Measurements from ENCODE around the gene SIN3A.
A peak's percentile ranks its signal among the peaks of the same experiment; 100 is the strongest.
"Not testable (repeated sequence)": the region's sequence is repeated elsewhere in the genome, so short reads cannot be mapped to it uniquely, and the experiment has no call there.

SIN3A gene

DNA sequence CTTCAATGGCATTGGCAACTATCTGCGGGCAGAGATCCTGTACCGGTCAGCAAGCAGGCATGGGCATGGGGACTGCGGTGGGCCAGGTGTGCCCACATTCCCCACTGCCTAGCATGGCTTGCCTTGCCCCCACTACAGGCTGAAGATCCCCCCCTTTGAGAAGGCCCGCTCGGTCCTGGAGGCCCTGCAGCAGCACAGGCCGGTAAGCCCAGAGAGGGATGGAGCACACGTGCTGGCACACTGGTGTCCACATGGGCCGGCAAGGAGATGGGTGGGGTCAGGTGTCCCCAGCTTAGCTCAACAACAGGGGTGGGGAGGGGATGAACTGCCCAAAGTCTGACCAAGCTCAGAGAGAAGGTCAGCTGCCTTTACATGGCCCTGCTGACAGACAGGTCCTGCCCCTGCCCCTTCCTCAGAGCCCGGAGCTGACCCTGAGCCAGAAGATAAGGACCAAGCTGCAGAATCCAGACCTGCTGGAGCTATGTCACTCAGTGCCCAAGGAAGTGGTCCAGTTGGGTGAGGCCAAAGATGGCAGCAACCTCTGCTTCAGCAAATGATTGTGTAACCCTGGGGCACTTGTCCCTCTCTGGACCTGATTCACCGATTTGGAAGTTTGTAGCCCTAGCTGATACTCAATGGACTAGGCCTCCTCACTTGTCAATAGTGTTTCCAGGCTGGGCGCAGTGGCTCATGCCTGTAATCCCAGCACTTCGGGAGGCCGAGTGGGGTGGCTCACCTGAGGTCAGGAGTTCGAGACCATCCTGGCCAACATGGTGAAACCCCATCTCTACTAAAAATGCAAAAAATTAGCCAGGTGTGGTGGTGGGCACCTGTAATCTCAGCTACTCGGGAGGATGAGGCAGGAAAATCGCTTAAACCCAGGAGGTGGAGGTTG is 99.1 kb downstream of the SIN3A start:
- no peak for DNase-seq

DNA sequence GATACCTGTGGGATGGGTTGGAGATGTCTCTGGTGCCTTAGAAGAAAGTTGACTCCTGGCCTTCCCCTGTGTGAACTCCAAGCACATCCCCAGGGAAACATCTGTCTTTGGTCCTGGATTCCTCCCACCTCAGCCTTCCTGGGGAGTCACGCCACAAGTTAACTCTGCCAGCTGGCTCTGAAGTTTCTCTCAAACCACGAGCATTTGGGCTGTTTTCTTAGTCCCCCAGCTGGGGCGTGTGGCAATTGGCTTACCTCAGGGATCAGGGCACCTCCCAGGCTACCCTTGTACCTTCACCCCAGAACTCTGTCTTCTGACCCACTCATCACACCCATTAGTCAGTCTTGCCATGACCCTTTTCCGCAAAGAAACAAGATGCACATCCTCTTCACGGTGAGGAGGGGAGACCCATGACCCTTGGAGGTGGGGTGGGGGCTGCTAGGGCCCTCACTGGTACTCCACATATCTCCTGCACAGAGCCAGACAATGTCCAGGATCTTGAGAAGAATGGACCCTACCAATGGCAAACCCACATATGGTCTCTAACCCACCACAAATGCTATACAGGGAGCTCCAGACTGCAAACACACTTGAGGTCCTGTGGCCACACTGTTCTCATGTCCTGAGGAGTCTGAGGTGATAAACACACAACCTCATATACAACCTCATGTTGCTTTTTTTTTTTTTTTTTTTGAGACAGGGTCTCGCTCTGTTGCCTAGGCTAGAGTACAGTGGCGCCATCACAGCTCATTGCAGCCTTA is 100.7 kb downstream of the SIN3A start:
- no peak for DNase-seq

DNA sequence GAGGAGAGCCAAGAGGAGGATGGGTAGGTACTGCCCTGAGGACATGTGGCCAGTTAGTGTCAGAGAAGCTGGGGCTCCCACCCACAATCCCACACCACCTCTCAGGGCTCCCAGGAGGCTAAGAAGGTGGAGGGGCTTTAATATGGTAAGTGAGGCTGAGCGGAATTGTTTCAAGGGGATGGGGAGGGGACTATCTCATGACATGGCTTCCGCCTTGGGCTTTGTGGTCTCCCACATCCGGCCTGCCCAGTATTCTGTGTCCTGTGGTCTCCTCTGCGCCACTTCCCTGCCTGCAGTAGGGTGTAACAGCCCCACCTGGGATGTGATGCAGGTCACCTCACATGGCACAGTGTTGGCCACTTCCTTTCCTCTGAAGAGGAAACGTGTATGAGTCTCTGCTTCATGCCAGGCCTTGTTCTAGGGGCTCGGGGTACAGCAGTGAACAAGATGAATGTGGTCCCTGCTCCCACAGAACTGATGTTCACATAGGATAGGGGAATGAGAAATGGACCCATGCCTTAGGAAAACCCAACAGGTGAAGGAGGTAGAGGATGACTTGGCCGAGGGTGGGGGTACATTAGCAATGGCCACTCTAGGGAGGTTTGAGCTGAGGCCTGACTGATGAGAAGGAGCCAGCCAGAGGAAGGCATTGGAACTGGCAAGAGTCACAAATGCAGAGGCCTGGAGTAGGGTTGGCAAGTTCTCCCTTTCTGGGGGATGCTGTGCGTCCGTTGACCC is 101.5 kb downstream of the SIN3A start:
- no peak for DNase-seq

DNA sequence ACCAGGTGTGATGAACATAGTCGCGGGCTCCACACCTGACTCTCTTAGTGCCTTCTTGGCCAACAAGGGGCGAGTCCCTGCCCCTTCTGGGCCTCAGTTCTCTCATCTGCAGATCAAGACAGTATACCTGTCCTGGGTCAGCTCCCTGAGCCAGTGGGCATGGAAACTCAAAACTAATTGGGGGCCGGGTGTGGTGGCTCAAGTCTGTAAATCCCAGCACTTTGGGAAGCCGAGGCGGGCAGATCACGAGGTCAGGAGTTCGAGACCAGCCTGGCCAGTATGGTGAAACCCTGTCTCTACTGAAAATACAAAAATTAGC is 102.2 kb downstream of the SIN3A start:
- DNase-seq = not testable (repeated sequence)

DNA sequence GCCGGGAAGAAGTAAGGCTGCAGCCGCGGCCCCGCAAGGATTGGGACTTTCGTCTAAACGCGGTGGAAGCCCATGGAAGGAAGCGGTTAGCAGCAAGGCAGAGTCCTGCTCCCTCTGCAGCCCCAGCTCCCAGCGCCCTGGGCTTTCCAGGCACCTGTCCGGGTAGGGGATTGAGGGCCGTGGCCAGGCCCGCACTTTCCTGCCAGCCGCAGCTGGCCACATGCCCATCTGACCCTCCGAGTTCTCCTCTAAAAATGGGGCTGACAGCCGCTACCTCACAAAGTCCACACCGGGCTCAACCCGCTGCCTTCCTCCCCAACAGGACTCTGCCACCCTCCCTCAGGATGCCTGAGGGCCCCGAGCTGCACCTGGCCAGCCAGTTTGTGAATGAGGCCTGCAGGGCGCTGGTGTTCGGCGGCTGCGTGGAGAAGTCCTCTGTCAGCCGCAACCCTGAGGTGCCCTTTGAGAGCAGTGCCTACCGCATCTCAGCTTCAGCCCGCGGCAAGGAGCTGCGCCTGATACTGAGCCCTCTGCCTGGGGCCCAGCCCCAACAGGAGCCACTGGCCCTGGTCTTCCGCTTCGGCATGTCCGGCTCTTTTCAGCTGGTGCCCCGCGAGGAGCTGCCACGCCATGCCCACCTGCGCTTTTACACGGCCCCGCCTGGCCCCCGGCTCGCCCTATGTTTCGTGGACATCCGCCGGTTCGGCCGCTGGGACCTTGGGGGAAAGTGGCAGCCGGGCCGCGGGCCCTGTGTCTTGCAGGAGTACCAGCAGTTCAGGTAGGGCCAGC is 102.7 kb downstream of the SIN3A start:
- no peak for DNase-seq

DNA sequence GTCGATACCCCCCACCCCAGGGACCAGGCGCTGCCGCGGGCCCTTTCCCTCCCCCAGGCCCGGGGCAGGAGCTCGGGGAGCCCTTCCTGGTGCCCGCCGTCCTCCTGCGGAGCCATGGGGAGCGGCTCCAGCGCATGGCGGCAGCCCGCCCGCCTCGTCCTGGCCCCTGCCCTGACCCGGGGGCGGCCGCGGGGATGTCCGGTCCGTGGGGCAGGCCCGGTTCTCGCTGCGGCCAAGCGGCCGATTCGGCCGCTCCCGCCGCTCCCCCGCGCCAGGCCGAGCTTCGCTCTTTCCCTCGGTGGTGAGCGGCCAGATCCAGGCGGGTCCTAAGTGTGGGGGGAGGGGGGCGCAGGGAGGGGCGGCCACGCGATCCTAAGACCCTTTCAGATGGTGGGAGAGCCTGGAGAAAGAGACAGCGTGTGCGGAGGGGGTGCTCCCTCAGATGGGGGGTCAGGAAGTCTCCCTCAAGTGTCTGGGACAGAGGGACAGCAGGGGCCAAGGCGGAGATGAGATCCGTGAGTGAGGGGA is 103.4 kb downstream of the SIN3A start:
- no peak for DNase-seq

DNA sequence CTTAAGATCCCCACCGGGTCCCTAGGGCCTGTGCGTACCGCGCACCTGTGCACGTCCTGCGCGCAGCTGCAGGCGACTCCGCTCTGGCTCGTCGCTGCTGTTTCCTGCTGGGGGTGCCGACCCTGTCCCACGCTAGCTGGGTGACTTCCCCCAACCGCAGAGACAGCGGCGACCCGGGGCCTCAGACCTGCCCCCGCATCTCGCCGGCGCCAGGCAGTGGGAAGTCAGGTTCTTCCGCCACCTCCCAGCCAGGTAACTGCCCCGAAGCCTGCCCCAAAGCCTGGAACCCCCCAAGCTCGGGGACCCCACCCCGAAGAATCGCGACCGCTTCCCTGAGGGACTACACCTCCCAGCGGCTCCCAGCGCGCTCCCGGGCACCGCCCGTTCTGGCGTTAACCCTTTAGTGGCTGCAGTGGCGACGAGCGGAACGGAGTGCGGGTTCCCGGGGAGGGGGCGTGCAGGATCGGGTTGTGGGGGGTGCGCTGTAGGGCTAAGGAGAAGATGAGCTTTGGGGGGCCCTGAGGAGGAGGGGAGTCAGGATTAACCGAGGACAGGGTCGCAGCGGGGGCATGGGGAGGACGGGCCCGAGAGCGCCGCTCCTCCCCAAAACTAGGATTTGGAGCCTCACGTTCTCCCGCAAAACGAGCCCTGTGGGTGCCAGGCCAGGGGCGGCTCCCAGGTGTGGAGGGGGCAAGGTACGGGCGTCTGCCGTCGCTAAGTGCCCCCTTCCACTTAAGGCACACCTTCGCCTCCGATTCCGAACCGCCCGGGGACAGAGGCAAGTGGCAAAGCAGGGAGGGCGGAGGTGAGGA is 104.1 kb downstream of the SIN3A start:
- DNase-seq = no peak

DNA sequence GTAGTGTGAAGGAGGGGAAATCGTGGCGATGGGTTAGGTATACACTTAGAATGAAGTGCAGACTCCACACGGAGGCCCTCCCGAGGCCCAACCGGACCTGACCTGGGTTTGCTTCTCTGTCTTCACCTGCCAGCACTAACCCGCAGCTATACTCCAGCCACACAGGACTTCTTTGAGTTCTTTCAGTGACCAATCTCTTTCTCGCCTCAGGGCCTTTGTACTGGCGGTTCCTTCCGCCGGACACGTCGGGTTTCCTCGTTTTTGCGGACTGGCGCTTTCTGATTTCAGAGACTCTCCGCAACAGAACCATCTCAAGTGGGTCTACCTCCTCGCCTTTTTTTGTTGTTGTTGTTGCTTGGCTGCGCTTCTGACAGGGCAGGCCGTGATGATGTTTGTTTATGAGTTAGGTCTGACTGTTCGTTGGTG is 104.7 kb downstream of the SIN3A start, which contains the start of gene NEIL1:
TSS of gene NEIL1 (plus strand) at position 244 of the 426 bp plus-strand sequence. CDS start 1,867 bp downstream, outside the sequence.
- no peak for DNase-seq

DNA sequence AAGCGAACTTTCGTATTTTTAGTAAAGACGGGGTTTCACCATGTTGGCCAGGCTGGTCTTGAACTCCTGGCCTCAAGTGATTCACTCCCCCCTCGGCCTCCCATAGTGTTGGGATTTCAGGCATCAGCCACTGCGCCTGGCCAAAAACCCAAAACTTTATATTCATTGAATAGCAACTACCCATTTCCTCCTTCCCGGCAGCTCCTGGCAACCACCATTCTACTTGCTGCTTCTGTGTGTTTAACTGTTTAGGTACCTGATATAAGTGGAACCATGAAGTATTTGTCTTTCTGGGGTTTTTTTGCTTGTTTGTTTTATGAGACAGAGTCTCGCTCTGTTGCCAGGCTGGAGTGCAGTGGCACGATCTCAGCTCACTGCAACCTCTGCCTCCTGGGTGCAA is 107.5 kb downstream of the SIN3A start:
- not testable (repeated sequence) for DNase-seq

DNA sequence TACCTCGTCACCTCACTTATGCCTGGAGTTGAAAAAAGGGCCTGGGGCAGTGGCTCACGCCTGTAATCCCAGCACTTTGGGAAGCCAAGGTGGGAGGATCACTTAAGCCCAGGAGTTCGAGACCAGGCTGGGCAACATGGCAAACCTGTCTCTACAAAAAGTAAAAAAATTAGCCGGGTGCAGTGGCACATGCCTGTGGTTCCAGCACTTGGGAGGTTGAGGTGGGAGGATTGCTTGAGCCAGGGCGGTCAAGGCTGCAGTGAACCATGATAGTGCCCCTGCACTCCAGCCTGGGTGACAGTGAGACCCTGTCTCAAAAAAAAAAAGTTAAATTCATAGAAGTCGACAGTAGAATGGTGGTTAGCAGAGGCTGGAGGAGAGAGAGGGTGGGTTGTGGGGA is 109.3 kb downstream of the SIN3A start:
- DNase-seq = no peak

DNA sequence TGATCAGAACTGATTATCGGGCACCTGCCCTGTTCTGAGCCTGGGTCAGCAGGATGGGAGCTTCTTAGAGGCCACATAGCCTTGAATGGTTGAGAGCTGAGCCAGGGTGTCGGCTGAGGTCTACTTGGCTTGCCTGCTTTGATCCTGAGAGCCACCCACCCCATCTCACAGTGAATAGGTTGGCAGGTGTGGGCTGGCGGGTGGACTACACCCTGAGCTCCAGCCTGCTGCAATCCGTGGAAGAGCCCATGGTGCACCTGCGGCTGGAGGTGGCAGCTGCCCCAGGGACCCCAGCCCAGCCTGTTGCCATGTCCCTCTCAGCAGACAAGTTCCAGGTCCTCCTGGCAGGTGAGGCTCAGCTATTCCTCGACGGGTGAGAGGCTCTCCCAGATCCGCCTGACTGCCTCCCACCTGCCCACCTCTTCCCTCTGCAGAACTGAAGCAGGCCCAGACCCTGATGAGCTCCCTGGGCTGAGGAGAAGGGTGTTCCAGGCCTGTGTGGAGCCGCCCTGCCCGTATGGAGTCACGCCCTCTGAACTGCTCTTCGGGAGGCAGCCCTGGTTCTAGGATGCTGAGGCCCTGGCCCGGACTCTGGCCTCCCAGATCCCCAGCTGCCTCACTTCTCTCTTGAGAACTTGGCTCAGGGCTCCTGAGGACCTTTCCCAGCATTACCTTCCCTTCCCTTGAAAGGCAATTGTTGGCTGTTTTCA is 111.8 kb downstream of the SIN3A start:
- DNase-seq = no peak

DNA sequence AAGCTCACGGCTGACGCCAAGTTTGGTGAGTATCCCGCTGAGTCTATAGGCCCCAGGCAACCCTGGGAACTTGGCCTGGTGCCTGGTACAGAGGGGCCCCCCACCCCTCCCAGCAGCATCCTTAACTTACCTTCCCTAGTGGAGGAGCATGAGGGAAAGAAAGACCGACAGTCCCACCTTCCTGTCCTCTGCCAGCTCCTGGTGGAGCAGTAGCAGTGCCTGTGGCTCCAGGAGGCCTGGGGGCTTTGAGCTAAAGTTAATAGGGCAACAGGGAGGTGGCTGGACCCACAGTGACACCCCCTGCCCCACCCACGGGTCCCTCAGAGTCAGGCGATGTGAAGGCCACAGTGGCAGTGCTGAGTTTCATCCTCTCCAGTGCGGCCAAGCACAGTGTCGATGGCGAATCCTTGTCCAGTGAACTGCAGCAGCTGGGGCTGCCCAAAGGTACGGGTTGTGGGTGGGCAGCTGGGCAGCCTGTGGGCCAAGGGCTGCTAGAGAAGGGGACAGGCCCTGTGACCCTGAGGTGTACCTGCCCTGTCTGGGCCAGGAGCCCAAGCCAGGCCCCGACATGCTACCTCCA is 112.7 kb downstream of the SIN3A start:
- no peak for DNase-seq

DNA sequence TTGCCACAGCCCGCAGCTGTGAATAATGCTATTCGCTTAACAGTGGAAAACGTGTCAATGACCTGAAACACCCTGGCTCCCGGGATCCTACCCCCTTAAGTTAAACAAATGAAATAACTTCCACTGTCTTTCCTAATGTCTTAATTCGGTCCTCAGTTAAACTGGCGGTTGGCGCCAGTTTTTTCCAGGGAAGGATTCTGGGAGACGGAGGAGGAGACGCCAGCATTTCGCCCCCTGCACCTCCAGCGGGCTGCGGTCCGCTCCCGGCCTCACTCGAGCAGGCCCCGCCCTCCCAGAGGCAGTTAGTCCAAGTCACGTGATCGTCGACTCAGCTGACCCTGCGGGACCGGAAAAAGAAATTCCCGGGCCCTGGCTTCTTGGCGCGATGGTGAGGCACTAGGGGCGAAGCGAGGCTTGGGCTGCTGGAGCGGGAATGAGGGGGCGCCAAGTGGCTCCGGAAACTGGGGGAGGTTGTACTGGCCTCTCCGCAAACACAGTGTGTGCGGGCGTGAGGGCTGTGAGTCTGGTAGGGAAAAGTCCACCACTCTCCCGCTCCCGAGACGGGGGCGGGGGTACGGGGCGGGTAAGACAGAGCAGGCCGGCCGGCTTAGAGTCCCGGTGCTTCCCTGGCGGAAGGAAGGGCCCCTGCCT is 115.7 kb downstream of the SIN3A start, which contains the start of gene COMMD4:
TSS of gene COMMD4 (plus strand) at position 359 of the 651 bp plus-strand sequence. CDS start at position 386, 27 bp downstream.
- peak; percentile 67 for DNase-seq

DNA sequence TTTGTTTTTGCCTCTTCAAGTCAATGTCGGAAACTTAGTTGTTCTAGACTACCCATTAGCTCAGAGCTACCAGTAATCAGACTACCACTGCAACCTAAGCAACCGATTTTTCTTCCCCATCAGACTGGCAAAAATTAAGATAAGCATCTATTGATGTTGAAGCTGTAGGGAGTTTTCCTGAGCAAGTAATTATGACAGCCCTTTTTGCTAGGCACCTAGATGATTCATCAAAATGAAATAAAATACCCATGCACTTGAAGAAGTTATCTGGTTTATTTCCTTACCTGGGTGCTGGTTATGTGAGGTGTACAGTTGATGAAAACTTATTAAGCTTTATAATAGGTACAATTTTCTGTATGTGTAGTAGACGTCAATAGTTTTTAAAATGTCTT is 116.2 kb downstream of the SIN3A start:
- DNase-seq = no peak

DNA sequence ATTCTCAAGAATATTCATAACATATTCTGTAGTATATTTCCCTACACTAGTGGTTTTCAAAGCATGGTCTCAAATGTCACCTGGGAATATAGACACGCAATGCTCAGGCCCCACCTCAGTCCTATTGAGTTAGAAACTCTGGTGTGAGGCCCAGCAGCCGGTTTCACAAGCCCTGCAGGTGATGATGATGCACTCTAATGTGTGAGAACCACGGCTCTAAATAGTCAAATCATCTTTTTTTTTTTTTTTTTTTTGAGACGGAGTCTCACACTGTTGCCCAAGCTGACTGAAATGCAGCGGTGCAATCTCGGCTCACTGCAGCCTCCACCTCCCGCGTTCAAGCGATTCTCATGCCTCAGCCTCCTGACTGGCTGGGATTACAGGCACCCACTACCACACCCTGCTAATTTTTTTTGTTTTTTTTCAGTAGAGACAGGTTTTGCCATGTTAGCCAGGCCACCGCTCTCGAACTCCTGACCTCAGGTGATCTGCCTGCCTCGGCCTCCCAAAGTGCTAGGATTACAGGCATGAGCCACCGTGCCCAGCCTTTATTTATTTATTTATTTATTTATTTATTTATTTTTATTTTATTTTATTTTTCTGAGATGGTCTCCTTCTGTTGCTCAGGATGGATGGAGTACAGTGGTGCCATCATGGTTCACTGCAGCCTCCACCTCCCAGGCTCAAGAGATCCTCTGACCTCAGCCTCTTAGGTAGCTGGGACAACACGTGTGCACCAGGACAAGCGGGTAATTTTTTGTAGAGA is 117.7 kb downstream of the SIN3A start:
- DNase-seq = not testable (repeated sequence)

DNA sequence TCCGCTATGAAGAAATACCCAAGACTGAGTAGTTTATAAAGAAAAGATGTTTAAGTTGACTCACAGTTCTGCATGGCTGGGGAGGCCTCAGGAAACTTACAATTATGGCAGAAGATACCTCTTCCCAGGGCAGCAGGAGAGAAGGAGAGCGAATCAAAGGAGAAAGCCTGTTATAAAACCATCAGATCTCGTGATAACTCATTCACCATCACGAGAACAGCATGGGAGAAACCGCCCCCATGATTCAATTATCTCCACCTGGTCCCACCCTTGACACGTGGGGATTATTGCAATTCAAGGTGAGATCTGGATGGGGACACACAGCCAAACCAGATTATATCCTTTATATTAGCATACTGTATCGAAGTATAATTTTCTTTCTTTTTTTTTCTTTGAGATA is 119.4 kb downstream of the SIN3A start:
- not testable (repeated sequence) for DNase-seq

DNA sequence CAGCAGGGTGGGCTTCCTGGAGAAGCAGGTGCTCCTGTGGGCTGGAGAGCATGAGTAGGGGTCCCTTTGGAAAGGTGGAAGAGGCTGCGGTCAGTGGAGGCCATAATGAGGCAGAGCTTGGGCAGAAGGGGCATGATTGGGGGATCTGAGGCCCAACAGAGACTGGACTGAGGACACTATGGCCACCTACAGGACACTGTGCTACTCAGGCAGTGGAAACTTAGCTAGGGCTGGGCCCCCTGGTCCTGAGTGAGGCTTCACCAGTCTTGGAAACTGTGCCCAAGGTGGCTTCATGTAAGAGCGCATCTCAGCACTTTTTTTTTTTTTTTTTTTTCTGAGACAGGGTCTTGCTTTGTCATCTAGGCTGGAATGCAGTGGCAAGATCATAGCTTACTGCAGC is 121.9 kb downstream of the SIN3A start:
- no peak for DNase-seq

DNA sequence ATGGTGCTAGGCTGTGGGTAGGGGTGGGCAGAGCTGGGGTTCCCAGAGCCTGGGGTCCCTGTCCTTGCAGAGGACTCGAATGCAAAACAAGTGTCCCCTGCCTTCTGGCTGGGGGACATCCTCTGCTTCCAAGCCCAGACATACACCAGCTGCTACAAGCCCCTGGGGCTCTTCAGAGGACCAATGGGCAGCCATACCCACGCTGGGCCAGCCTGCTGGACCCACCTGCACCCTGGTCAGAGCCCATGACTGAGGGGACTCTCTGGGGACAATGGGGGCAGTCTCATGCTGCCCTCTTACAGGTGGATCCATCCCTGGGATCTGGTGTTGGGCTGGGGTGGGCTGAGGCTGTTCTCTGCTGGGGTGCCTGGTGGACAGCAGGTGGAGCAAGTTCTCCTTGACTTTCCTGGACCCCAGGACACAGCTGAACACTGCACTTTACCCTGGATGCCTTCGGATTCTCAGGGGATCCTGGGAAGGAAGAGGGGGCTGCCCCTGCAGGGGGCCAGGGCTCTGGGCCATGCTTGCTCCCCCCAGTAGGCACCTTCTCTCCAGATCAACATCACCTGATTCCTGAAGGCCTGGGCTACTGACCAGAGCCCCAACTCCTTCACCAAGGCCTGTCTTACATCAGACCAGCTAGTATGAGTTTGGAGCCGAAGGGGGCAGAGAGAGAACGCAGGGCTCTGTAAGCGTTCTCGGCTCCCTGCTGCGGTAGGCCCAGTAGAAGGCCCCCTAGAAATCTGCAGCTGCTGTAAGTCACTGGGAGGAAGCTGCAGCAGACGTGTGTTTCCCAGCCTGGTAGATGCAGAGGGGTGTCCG is 122.8 kb downstream of the SIN3A start:
- no peak for DNase-seq

All from NCI-H1048 (cell line).